A673 (cell line): ENCODE results near the gene JOSD2. TPM values are rescaled to one million over a fixed set of nuclear protein-coding genes. Genes with fewer than 3 reads are reported as not detected.
"Not testable (repeated sequence)": the region's sequence is repeated elsewhere in the genome, so short reads cannot be mapped to it uniquely, and the experiment has no call there.

ENCODE experiments used
- BruUV-seq: library from RNA; stranded (reverse); fragments of 400-500 nt; replicated peaks from 2 replicates; lab custom pipeline; 2021; lab: Mats Ljungman, UMichigan
- CTCF ChIA-PET: fragments of 300-600 bp; sonication (Branson Sonifier 250); formaldehyde crosslinking; loops from one replicate; lab custom pipeline; 2022; ENCODE audit warnings: antibody characterized with exemption; lab: Charles Lee
- POLR2A ChIA-PET: fragments of 300-600 bp; sonication (Branson Sonifier 250); formaldehyde crosslinking; loops from one replicate; lab custom pipeline; 2022; ENCODE audit warnings: antibody characterized with exemption; ENCODE audit not compliant: low non-redundant PET; lab: Charles Lee
- DNase-seq: peaks from one replicate; pipeline ENCODE4 v3.0.0-alpha.2; 2015; ENCODE audit warnings: low spot score
- H3K27ac ChIP-seq: fragments of 200-600 bp; sonication (generic); 2 replicates; pipeline ENCODE4 v1.5.1; 2016; ENCODE audit warnings: mixed run types, low read depth, mild to moderate bottlenecking, mixed read lengths, antibody characterized with exemption, low read length; ENCODE audit not compliant: poor library complexity, severe bottlenecking
- H3K27me3 ChIP-seq: fragments of 200-600 bp; sonication (generic); replicated peaks from 2 replicates; pipeline ENCODE4 v1.6.1; 2017; ENCODE audit warnings: mixed run types, low read depth, mild to moderate bottlenecking, mixed read lengths, antibody characterized with exemption, low read length; ENCODE audit not compliant: insufficient read depth, poor library complexity
- H3K36me3 ChIP-seq: fragments of 200-600 bp; sonication (generic); 2 replicates; pipeline ENCODE4 v1.6.1; 2016; ENCODE audit warnings: mixed run types, mild to moderate bottlenecking, mixed read lengths, antibody characterized with exemption, low read length; ENCODE audit not compliant: insufficient read depth, poor library complexity, severe bottlenecking
- H3K4me1 ChIP-seq: fragments of 200-600 bp; sonication (generic); 2 replicates; pipeline ENCODE4 v1.6.1; 2017; ENCODE audit warnings: mixed run types, mild to moderate bottlenecking, mixed read lengths, antibody characterized with exemption, low read length; ENCODE audit not compliant: insufficient read depth, poor library complexity, severe bottlenecking
- H3K4me3 ChIP-seq: fragments of 200-600 bp; sonication (generic); 2 replicates; pipeline ENCODE4 v1.5.1; 2016; ENCODE audit warnings: low read depth, mixed run types, mild to moderate bottlenecking, mixed read lengths, low read length; ENCODE audit not compliant: poor library complexity, severe bottlenecking
- H3K9me3 ChIP-seq: fragments of 200-600 bp; sonication (generic); 2 replicates; pipeline ENCODE4 v1.6.1; 2016; ENCODE audit warnings: mixed run types, low read depth, mild to moderate bottlenecking, mixed read lengths, antibody characterized with exemption, low read length; ENCODE audit not compliant: poor library complexity, severe bottlenecking
- CTCF ChIP-seq: fragments of 300-800, 200-600 bp; sonication (generic); conservative IDR thresholded peaks from 2 replicates; pipeline ENCODE4 v1.5.1; 2017; ENCODE audit warnings: low read depth, mild to moderate bottlenecking, antibody characterized with exemption, low read length, moderate library complexity, mixed read lengths
- EZH2 ChIP-seq: fragments of 200-600 bp; sonication (generic); IDR thresholded peaks from 2 replicates; pipeline ENCODE4 v1.6.1; 2017; ENCODE audit warnings: borderline replicate concordance, low read depth, mild to moderate bottlenecking, mixed read lengths, antibody characterized with exemption, low read length; ENCODE audit not compliant: poor library complexity, severe bottlenecking
- intact Hi-C: fragments of 100-400 bp; cut with micrococcal nuclease; formaldehyde crosslinking; loops from one replicate; pipeline ENCODE4 v1.10.0; 2022; ENCODE audit not compliant: unreplicated experiment
- total RNA-seq: library from RNA; stranded (reverse); gene quantifications from 2 replicates; pipeline ENCODE4 v1.2.3, GENCODE V29; 2021

The JOSD2 gene
- total RNA-seq, 1 experiment from 2014 or later = 26.8 TPM

- DNase-seq = no peak
- peak overlapping the region; percentile 89 for H3K4me3 ChIP-seq
- intact Hi-C loops = no loop called here
- H3K36me3 ChIP-seq = peaks cover 29% of the 10 kb centered on the region
- BruUV-seq = no TSS peak
- no peaks in the 10 kb centered on the region for H3K4me1 ChIP-seq
- POLR2A ChIA-PET = no interaction called here
- peak overlapping the region; percentile 89 for H3K27ac ChIP-seq
- CTCF ChIA-PET = no interaction called here
- no peaks in the 10 kb centered on the region for H3K9me3 ChIP-seq
- no peaks in the 10 kb centered on the region for H3K27me3 ChIP-seq
- TF ChIP-seq CTCF (no peak), EZH2 (no peak)
Observed at GRCh38 chr19:50475736-50476223, 35.2 kb downstream of the JOSD2 start.

- POLR2A ChIA-PET = no interaction called here
- no peaks in the 10 kb centered on the region for H3K27me3 ChIP-seq
- no peaks in the 10 kb centered on the region for H3K9me3 ChIP-seq
- no peak for DNase-seq
- H3K36me3 ChIP-seq = peaks cover 25% of the 10 kb centered on the region
- no TSS peak for BruUV-seq
- H3K4me3 ChIP-seq = no peak overlapping the region
- intact Hi-C loops = no loop called here
- CTCF ChIA-PET = no interaction called here
- H3K4me1 ChIP-seq = no peaks in the 10 kb centered on the region
- TF ChIP-seq CTCF (no peak), EZH2 (no peak)
- no peak overlapping the region for H3K27ac ChIP-seq
Observed at GRCh38 chr19:50475101-50475568, 35.9 kb downstream of the JOSD2 start.

- POLR2A ChIA-PET, H3K4me3 ChIP-seq, H3K4me1 ChIP-seq, intact Hi-C loops, H3K27me3 ChIP-seq, H3K9me3 ChIP-seq, BruUV-seq, H3K27ac ChIP-seq, H3K36me3 ChIP-seq, DNase-seq: not testable (repeated sequence)
- CTCF ChIA-PET = interaction anchor here (0.5 kb wide), 1 partner anchor 256 kb away, joined by 5 read pairs; no protein-coding TSS in a partner anchor
Observed at GRCh38 chr19:50473336-50473735, 37.7 kb downstream of the JOSD2 start.

GRCh38 chr19:50468818-50469217, 42.2 kb downstream of the JOSD2 start:
- ChIA-PET POLR2A (no interaction called here), CTCF (no interaction called here)
- no peaks in the 10 kb centered on the region for H3K36me3 ChIP-seq
- TF ChIP-seq CTCF (no peak), EZH2 (no peak)
- intact Hi-C loops = no loop called here
- no peak overlapping the region for H3K4me3 ChIP-seq
- H3K27ac ChIP-seq = no peak overlapping the region
- no peaks in the 10 kb centered on the region for H3K9me3 ChIP-seq
- no peaks in the 10 kb centered on the region for H3K27me3 ChIP-seq
- no TSS peak for BruUV-seq
- no peaks in the 10 kb centered on the region for H3K4me1 ChIP-seq
- DNase-seq = no peak
